DMS 273 (cell line): ENCODE data around the gene WASHC4.

Experiments
- DNase-seq: peaks from one replicate; lab custom pipeline; 2025; ENCODE audit not compliant: unreplicated experiment; lab: John Stamatoyannopoulos, UW

Gene WASHC4

GRCh38 chr12:105205322-105206048 lies 98.0 kb downstream of the WASHC4 start:
- DNase-seq: no peak

GRCh38 chr12:105206686-105207374 lies 99.3 kb downstream of the WASHC4 start:
- DNase-seq: no peak

GRCh38 chr12:105209091-105209490 lies 101.6 kb downstream of the WASHC4 start:
- DNase-seq: no peak

GRCh38 chr12:105212438-105212837 lies 104.9 kb downstream of the WASHC4 start:
- DNase-seq: no peak

GRCh38 chr12:105214148-105214547 lies 106.6 kb downstream of the WASHC4 start:
- DNase-seq: no peak

GRCh38 chr12:105214670-105215375 lies 107.3 kb downstream of the WASHC4 start:
- DNase-seq: no peak

- DNase-seq: no peak
These were observed 110.9 kb downstream of the WASHC4 start for GRCh38 chr12:105218434-105218833.
